Panc1 (cell line): ENCODE results near the gene P2RY6. TPM values are rescaled to one million over a fixed set of nuclear protein-coding genes. Genes with fewer than 3 reads are reported as not detected.
A peak's percentile ranks its signal among the peaks of the same experiment; 100 is the strongest.

ENCODE experiments used
- ATAC-seq: fragments of 200-7000 bp; cut with Tn5 transposase; 2 replicates; pipeline ENCODE4 v1.9.1; 2020; ENCODE audit warnings: mild to moderate bottlenecking, moderate library complexity
- BruUV-seq: library from RNA; stranded (reverse); fragments of 400-500 nt; replicated peaks from 2 replicates; lab custom pipeline; 2021; lab: Mats Ljungman, UMichigan
- CTCF ChIA-PET: fragments of 300-600 bp; sonication (Branson Sonifier 250); formaldehyde crosslinking; loops from one replicate; lab custom pipeline; 2022; ENCODE audit warnings: antibody characterized with exemption; lab: Charles Lee
- POLR2A ChIA-PET: fragments of 300-600 bp; sonication (Branson Sonifier 250); formaldehyde crosslinking; loops from one replicate; lab custom pipeline; 2022; ENCODE audit warnings: antibody characterized with exemption; lab: Charles Lee
- DNase-seq: peaks from one replicate; pipeline ENCODE4 v3.0.0-alpha.2; 2010; ENCODE audit warnings: low read depth, low spot score
- H3K27ac ChIP-seq: 2 replicates; pipeline ENCODE4 v1.5.1; 2011; ENCODE audit warnings: mild to moderate bottlenecking, low read length, inconsistent platforms
- H3K27me3 ChIP-seq: fragments of 200-500 bp; sonication (Bioruptor generic); 2 replicates; pipeline ENCODE4 v1.6.0; 2014; ENCODE audit warnings: low read length, inconsistent platforms; ENCODE audit not compliant: control insufficient read depth, insufficient read depth
- H3K36me3 ChIP-seq: fragments of 200-500 bp; sonication (Bioruptor generic); 2 replicates; pipeline ENCODE4 v1.5.1; 2014; ENCODE audit warnings: inconsistent platforms, mild to moderate bottlenecking, low read length, moderate library complexity; ENCODE audit not compliant: control insufficient read depth, insufficient read depth
- H3K4me1 ChIP-seq: 2 replicates; pipeline ENCODE4 v1.5.1; 2011; ENCODE audit warnings: inconsistent platforms, mild to moderate bottlenecking, low read length, moderate library complexity; ENCODE audit not compliant: control insufficient read depth, insufficient read depth
- H3K4me3 ChIP-seq, 2 experiments: 2 replicates each; pipeline ENCODE4 v1.5.1; 2011 to 2012; ENCODE audit warnings: low read depth in 2 of 2, low read length in 2 of 2, mild to moderate bottlenecking in 2 of 2, inconsistent platforms in 1 of 2, moderate library complexity in 1 of 2
- H3K9me3 ChIP-seq: fragments of 200-500 bp; sonication (Bioruptor generic); 2 replicates; pipeline ENCODE4 v1.5.1; 2014; ENCODE audit warnings: low read depth, mild to moderate bottlenecking, inconsistent platforms, low read length, moderate library complexity; ENCODE audit not compliant: control insufficient read depth, insufficient read depth
- POLR2AphosphoS5 ChIP-seq: IDR thresholded peaks from 2 replicates; pipeline ENCODE4 v1.6.1; 2012; ENCODE audit warnings: mild to moderate bottlenecking, low read depth, low read length, moderate library complexity
- SIN3A ChIP-seq: IDR thresholded peaks from 2 replicates; pipeline ENCODE4 v1.6.1; 2012; ENCODE audit warnings: low read depth, mild to moderate bottlenecking, low read length, moderate library complexity, borderline replicate concordance; ENCODE audit not compliant: insufficient read depth
- TCF7L2 ChIP-seq: IDR thresholded peaks from 2 replicates; pipeline ENCODE4 v1.6.1; 2011; ENCODE audit warnings: mild to moderate bottlenecking, low read depth, low read length, inconsistent platforms
- in situ Hi-C: cut with HindIII; loops from 2 replicates; pipeline ENCODE4 v1.10.0; 2016; ENCODE audit warnings: low sequenced_read_pairs, low pct_unique_long_range_greater_than_20kb
- intact Hi-C: fragments of 100-400 bp; cut with micrococcal nuclease; formaldehyde crosslinking; loops from one replicate; pipeline ENCODE4 v1.10.0; 2022; ENCODE audit not compliant: unreplicated experiment
- total RNA-seq: library from RNA; stranded (reverse); gene quantifications from one replicate; pipeline ENCODE4 v1.2.1, GENCODE V29; 2021; ENCODE audit not compliant: unreplicated experiment
- TF ChIP-seq, protein P1 (sequence below): fragments of 450-650 bp; IDR thresholded peaks from 2 replicates; pipeline ENCODE4 v1.5.1; 2017; ENCODE audit warnings: mild to moderate bottlenecking
- TF ChIP-seq, protein P2 (sequence below), 2 experiments: IDR thresholded peaks; 2 replicates each; pipeline ENCODE4 v1.6.1; 2011 to 2012; ENCODE audit warnings: low read depth in 2 of 2, control low read depth in 1 of 2, low read length in 1 of 2, mild to moderate bottlenecking in 1 of 2, moderate library complexity in 1 of 2; ENCODE audit not compliant: insufficient read depth in 1 of 2

P2RY6 gene
- total RNA-seq, 1 experiment from 2014 or later, result 0.59 TPM

DNA sequence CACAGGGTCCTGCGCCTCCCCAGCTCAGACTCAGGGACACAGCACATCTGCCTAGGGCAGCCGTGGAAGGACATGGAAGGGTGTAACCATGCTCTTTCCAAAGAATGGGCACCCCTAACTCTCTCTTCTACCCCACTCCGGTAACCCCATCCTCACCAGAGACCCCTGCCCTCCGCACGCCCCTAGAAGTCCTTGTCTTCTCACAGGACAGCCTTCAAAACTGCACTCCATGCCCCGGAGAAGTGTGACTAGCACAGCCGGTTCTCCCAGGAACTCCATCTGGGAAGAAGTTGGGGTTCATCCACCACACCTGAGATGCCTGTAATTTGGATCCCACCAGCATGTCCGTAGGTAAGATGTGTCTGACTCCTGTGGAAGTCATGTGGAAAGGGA lies 29.0 kb upstream of the P2RY6 start:
- POLR2A ChIA-PET, result interaction anchor here (0.7 kb wide), 2 partner anchors 94 to 211 kb away, joined by 4 to 9 read pairs; no protein-coding TSS in a partner anchor
- H3K4me3 ChIP-seq, result no peak overlapping the region
- in situ Hi-C loops, result no loop called here

DNA sequence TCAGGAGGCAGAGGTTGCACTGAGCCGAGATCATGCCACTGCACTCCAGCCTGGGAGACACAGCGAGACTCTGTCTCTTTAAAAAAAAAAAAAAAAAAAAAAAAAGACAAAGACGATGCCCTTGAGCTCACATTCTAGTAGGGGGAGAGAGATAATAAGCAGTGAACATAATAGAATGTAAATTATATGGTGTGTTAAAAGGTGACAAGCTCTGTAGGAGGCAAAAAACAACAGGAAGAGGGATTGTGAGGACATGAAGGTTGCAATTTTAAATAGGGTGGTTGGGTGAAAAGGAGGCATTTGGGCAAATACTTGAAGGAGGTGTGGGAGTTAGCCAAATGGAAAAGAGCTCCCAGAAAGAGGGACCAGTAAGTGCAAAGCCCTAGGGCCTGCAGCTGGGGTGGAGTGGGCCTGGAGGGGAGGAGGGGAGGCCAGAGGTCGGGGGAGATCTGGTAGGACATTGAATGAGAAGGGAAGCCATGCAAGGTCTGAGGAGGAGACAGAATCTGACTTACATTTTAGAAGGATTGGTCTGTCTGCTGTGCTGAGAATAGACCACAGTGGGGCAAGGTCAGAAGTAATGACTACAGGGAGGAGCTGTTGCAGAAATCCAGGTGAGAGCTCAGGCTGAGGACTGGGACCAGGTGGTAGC lies 27.4 kb upstream of the P2RY6 start:
- Histone ChIP-seq H3K27me3 (no peaks in the 10 kb centered on the region), H3K27ac (no peak overlapping the region), H3K4me3 (no peak overlapping the region), H3K9me3 (no peaks in the 10 kb centered on the region), H3K36me3 (no peaks in the 10 kb centered on the region), H3K4me1 (peaks cover 7% of the 10 kb centered on the region)
- intact Hi-C loops (loop anchor here (5.0 kb wide), 1 partner anchor 412 kb away; no protein-coding TSS in a partner anchor), in situ Hi-C loops (no loop called here)
- CTCF ChIA-PET, result interaction anchor here (0.5 to 2.7 kb wide), 6 partner anchors 9 to 320 kb away, joined by 3 to 10 read pairs (median 4); no protein-coding TSS in a partner anchor
- ATAC-seq (no peak), DNase-seq (no peak)
- TF ChIP-seq POLR2AphosphoS5 (no peak), SIN3A (no peak), TCF7L2 (no peak)
- TF ChIP-seq, protein P1, sequence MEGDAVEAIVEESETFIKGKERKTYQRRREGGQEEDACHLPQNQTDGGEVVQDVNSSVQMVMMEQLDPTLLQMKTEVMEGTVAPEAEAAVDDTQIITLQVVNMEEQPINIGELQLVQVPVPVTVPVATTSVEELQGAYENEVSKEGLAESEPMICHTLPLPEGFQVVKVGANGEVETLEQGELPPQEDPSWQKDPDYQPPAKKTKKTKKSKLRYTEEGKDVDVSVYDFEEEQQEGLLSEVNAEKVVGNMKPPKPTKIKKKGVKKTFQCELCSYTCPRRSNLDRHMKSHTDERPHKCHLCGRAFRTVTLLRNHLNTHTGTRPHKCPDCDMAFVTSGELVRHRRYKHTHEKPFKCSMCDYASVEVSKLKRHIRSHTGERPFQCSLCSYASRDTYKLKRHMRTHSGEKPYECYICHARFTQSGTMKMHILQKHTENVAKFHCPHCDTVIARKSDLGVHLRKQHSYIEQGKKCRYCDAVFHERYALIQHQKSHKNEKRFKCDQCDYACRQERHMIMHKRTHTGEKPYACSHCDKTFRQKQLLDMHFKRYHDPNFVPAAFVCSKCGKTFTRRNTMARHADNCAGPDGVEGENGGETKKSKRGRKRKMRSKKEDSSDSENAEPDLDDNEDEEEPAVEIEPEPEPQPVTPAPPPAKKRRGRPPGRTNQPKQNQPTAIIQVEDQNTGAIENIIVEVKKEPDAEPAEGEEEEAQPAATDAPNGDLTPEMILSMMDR, result no peak
- TF ChIP-seq, protein P2, sequence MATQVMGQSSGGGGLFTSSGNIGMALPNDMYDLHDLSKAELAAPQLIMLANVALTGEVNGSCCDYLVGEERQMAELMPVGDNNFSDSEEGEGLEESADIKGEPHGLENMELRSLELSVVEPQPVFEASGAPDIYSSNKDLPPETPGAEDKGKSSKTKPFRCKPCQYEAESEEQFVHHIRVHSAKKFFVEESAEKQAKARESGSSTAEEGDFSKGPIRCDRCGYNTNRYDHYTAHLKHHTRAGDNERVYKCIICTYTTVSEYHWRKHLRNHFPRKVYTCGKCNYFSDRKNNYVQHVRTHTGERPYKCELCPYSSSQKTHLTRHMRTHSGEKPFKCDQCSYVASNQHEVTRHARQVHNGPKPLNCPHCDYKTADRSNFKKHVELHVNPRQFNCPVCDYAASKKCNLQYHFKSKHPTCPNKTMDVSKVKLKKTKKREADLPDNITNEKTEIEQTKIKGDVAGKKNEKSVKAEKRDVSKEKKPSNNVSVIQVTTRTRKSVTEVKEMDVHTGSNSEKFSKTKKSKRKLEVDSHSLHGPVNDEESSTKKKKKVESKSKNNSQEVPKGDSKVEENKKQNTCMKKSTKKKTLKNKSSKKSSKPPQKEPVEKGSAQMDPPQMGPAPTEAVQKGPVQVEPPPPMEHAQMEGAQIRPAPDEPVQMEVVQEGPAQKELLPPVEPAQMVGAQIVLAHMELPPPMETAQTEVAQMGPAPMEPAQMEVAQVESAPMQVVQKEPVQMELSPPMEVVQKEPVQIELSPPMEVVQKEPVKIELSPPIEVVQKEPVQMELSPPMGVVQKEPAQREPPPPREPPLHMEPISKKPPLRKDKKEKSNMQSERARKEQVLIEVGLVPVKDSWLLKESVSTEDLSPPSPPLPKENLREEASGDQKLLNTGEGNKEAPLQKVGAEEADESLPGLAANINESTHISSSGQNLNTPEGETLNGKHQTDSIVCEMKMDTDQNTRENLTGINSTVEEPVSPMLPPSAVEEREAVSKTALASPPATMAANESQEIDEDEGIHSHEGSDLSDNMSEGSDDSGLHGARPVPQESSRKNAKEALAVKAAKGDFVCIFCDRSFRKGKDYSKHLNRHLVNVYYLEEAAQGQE (IDR thresholded peaks at IDR 0.05; ENCODE audit: insufficient read depth in 1 of 2, low read depth in 2 of 2, low read length in 1 of 2), result no peak
- BruUV-seq, result no TSS peak
- POLR2A ChIA-PET, result interaction anchor here (0.6 kb wide), 1 partner anchor 336 kb away, joined by 11 read pairs; no protein-coding TSS in a partner anchor

More for the DNA sequence above, 29.0 kb upstream of the P2RY6 start:
- CTCF ChIA-PET, result interaction anchor here (0.6 to 2.7 kb wide), 7 partner anchors 10 to 518 kb away, joined by 3 to 12 read pairs (median 6); no protein-coding TSS in a partner anchor
- no peaks in the 10 kb centered on the region for H3K9me3 ChIP-seq
- no peaks in the 10 kb centered on the region for H3K27me3 ChIP-seq
- BruUV-seq, result no TSS peak
- ATAC-seq (no peak), DNase-seq (no peak)
- H3K4me1 ChIP-seq, result peaks cover 7% of the 10 kb centered on the region; the same call in 1 of the 2 replicates
- peak overlapping the region; percentile 12; the same call in 1 of the 2 replicates for H3K27ac ChIP-seq
- TF ChIP-seq POLR2AphosphoS5, result no peak
- TF ChIP-seq, protein P1, result no peak
- TF ChIP-seq, protein P2 (IDR thresholded peaks at IDR 0.05; ENCODE audit: insufficient read depth in 1 of 2, low read depth in 2 of 2, low read length in 1 of 2), result no peak
- TF ChIP-seq TCF7L2, result no peak
- TF ChIP-seq SIN3A, result no peak
- intact Hi-C loops, result loop anchor here (2.0 to 5.0 kb wide), 2 partner anchors 58 to 411 kb away; no protein-coding TSS in a partner anchor
- no peaks in the 10 kb centered on the region for H3K36me3 ChIP-seq
